SK-N-SH treated with all-trans-retinoic acid at 6 μM for 48 hours (cell line): Measurements from ENCODE around the gene FRMPD2.

ENCODE experiments used
- ATAC-seq: fragments of 200-7000 bp; cut with Tn5 transposase; 3 replicates; pipeline ENCODE4 v1.9.1; 2020; ENCODE audit warnings: mild to moderate bottlenecking, moderate library complexity
- ARNTL ChIP-seq: fragments of 450-650 bp; formaldehyde crosslinking; IDR thresholded peaks from 2 replicates; pipeline ENCODE4 v1.5.0; 2020; ENCODE audit warnings: low read depth, mild to moderate bottlenecking, moderate library complexity, borderline replicate concordance
- BACH2 ChIP-seq: fragments of 250-450 bp; sonication (Bioruptor Pico); IDR thresholded peaks from 2 replicates; pipeline ENCODE4 v1.9.0; 2021; ENCODE audit warnings: mild to moderate bottlenecking, borderline replicate concordance
- ESRRG ChIP-seq: fragments of 250-450 bp; sonication (Bioruptor Pico); IDR thresholded peaks from 2 replicates; pipeline ENCODE4 v1.6.1; 2021; ENCODE audit warnings: mild to moderate bottlenecking
- GLIS3 ChIP-seq: fragments of 250-450 bp; sonication (Bioruptor Pico); IDR thresholded peaks from 2 replicates; pipeline ENCODE4 v1.5.0; 2020; ENCODE audit warnings: mild to moderate bottlenecking, moderate library complexity
- ISL1 ChIP-seq: fragments of 250-450 bp; sonication (Bioruptor Pico); IDR thresholded peaks from 2 replicates; pipeline ENCODE4 v2.1.2; 2022; ENCODE audit warnings: mild to moderate bottlenecking, moderate library complexity
- OSR1 ChIP-seq: fragments of 250-450 bp; sonication (Bioruptor Pico); IDR thresholded peaks from 2 replicates; pipeline ENCODE4 v1.8.0; 2022; ENCODE audit warnings: moderate library complexity, mild to moderate bottlenecking, inconsistent platforms
- PPARA ChIP-seq: fragments of 250-450 bp; sonication (Bioruptor Pico); IDR thresholded peaks from 2 replicates; pipeline ENCODE4 v1.5.0; 2020; ENCODE audit warnings: mild to moderate bottlenecking, borderline replicate concordance
- SNAI2 ChIP-seq: fragments of 250-450 bp; sonication (Bioruptor Pico); IDR thresholded peaks from 2 replicates; pipeline ENCODE4 v1.5.0; 2020; ENCODE audit warnings: mild to moderate bottlenecking, moderate library complexity
- TCF4 ChIP-seq: fragments of 250-450 bp; sonication (Bioruptor Pico); IDR thresholded peaks from 2 replicates; pipeline ENCODE4 v1.8.0; 2021; ENCODE audit warnings: mild to moderate bottlenecking, moderate library complexity, borderline replicate concordance
- TOX ChIP-seq: fragments of 250-450 bp; sonication (Bioruptor Pico); IDR thresholded peaks from 2 replicates; pipeline ENCODE4 v1.8.0; 2021; ENCODE audit warnings: mild to moderate bottlenecking, moderate library complexity, borderline replicate concordance
- ZC3H10 ChIP-seq: fragments of 250-450 bp; sonication (Bioruptor Pico); IDR thresholded peaks from 2 replicates; pipeline ENCODE4 v1.5.1; 2021; ENCODE audit warnings: mild to moderate bottlenecking, moderate library complexity
- ZFP3 ChIP-seq: fragments of 250-450 bp; sonication (Bioruptor Pico); IDR thresholded peaks from 2 replicates; pipeline ENCODE4 v1.5.0; 2020; ENCODE audit warnings: mild to moderate bottlenecking, moderate library complexity
- ZFP30 ChIP-seq: fragments of 450-650 bp; formaldehyde crosslinking; IDR thresholded peaks from 2 replicates; pipeline ENCODE4 v1.5.0; 2022; ENCODE audit warnings: mild to moderate bottlenecking, moderate library complexity
- ZNF565 ChIP-seq: fragments of 450-650 bp; formaldehyde crosslinking; conservative IDR thresholded peaks from 2 replicates; pipeline ENCODE4 v1.5.0; 2020; ENCODE audit warnings: low read depth, mild to moderate bottlenecking, moderate library complexity
- ZNF70 ChIP-seq: fragments of 450-650 bp; formaldehyde crosslinking; IDR thresholded peaks from 2 replicates; pipeline ENCODE4 v1.5.0; 2020; ENCODE audit warnings: mild to moderate bottlenecking, moderate library complexity
- ZNF8 ChIP-seq: fragments of 450-650 bp; formaldehyde crosslinking; IDR thresholded peaks from 2 replicates; pipeline ENCODE4 v1.5.0; 2020; ENCODE audit warnings: mild to moderate bottlenecking, moderate library complexity
- TF ChIP-seq, protein P1 (sequence below): fragments of 250-450 bp; sonication (Bioruptor Pico); IDR thresholded peaks from 2 replicates; pipeline ENCODE4 v1.5.0; 2020; ENCODE audit warnings: mild to moderate bottlenecking, moderate library complexity
- TF ChIP-seq, protein P2 (sequence below): fragments of 250-450 bp; sonication (Bioruptor Pico); IDR thresholded peaks from 2 replicates; pipeline ENCODE4 v1.5.1; 2021; ENCODE audit warnings: mild to moderate bottlenecking, moderate library complexity
- TF ChIP-seq, protein P3 (sequence below): fragments of 250-450 bp; sonication (Bioruptor Pico); IDR thresholded peaks from 2 replicates; pipeline ENCODE4 v1.8.0; 2021; ENCODE audit warnings: low read depth, mild to moderate bottlenecking, moderate library complexity, borderline replicate concordance
- TF ChIP-seq, protein P4 (sequence below): fragments of 250-450 bp; sonication (Bioruptor Pico); IDR thresholded peaks from 2 replicates; pipeline ENCODE4 v1.5.1; 2020; ENCODE audit warnings: low read depth, mild to moderate bottlenecking, moderate library complexity
- TF ChIP-seq, protein P5 (sequence below): fragments of 250-450 bp; sonication (Bioruptor Pico); IDR thresholded peaks from 2 replicates; pipeline ENCODE4 v1.8.0; 2020; ENCODE audit warnings: mild to moderate bottlenecking, moderate library complexity, borderline replicate concordance

Gene FRMPD2

DNA sequence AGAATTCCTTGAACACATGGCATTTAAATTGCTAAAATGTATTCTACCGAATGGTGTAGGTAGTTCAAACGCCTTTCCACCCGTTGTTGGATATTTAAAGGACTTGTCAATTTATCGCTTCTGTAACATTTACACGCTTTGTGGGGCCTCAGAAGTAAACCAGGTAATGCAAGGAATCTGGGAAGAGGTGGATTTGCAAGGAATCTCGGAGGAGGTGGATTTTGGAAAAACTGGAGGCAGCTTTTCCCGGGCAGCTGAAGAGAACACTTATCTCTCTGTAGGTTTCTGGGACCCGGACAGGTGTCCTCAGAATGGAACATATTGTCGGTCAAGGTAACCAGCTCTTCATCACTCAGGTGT is 31.4 kb upstream of the FRMPD2 start (continued):
- TF ChIP-seq, protein P1, sequence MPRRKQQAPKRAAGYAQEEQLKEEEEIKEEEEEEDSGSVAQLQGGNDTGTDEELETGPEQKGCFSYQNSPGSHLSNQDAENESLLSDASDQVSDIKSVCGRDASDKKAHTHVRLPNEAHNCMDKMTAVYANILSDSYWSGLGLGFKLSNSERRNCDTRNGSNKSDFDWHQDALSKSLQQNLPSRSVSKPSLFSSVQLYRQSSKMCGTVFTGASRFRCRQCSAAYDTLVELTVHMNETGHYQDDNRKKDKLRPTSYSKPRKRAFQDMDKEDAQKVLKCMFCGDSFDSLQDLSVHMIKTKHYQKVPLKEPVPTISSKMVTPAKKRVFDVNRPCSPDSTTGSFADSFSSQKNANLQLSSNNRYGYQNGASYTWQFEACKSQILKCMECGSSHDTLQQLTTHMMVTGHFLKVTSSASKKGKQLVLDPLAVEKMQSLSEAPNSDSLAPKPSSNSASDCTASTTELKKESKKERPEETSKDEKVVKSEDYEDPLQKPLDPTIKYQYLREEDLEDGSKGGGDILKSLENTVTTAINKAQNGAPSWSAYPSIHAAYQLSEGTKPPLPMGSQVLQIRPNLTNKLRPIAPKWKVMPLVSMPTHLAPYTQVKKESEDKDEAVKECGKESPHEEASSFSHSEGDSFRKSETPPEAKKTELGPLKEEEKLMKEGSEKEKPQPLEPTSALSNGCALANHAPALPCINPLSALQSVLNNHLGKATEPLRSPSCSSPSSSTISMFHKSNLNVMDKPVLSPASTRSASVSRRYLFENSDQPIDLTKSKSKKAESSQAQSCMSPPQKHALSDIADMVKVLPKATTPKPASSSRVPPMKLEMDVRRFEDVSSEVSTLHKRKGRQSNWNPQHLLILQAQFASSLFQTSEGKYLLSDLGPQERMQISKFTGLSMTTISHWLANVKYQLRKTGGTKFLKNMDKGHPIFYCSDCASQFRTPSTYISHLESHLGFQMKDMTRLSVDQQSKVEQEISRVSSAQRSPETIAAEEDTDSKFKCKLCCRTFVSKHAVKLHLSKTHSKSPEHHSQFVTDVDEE (CRISPR knock-in tag): no peak
- no peak for TF ChIP-seq GLIS3 (CRISPR knock-in tag)
- no peak for TF ChIP-seq ZNF8 (CRISPR knock-in tag)
- TF ChIP-seq, protein P2, sequence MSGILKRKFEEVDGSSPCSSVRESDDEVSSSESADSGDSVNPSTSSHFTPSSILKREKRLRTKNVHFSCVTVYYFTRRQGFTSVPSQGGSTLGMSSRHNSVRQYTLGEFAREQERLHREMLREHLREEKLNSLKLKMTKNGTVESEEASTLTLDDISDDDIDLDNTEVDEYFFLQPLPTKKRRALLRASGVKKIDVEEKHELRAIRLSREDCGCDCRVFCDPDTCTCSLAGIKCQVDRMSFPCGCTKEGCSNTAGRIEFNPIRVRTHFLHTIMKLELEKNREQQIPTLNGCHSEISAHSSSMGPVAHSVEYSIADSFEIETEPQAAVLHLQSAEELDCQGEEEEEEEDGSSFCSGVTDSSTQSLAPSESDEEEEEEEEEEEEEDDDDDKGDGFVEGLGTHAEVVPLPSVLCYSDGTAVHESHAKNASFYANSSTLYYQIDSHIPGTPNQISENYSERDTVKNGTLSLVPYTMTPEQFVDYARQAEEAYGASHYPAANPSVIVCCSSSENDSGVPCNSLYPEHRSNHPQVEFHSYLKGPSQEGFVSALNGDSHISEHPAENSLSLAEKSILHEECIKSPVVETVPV (CRISPR knock-in tag): no peak
- TF ChIP-seq ARNTL (CRISPR knock-in tag): no peak

DNA sequence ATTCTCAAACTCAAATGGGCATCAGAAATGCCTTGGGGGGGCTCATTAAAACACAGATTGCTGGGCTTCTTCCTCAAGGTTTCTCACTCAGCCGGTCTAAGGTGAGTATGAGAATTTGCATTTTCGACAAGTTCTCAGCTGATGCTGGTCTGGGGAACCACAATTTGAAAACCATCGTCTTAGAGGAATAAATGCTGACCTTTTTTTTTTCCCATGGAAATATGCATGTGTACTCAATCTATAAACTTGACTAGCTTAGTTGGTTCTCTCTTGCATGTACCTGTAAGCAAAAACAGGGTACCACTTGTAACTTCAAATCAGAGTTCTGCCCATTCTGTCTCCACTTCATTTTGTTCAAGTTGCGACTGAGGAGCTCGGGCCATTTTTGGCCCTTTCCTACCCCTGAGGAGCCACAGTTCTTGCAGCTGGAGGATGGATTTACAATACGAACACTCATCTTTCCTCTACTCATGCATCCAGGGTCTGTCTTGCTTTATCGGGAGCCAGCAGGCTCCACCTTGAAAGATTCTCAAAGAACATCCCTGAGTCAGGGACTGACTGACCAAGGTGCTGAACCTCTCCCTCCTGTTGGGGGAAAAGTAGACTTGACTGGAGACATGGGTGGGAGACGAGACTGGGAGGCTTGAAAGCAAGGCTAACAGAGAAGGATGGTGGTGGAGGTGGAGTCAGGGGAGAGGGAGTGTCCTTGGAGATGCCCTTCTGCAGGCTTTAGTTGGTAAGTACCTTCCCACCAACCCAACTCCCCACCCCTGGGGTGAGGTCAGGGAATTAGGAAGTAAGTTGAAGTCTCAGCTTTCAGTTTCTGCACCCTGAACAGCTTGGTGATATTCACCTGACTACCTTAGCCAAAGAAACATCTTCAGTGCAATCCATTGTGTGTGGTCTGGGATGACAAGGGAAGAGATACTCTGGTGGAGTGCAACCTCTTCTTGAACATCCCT is 28.3 kb upstream of the FRMPD2 start:
- TF ChIP-seq, protein P3, sequence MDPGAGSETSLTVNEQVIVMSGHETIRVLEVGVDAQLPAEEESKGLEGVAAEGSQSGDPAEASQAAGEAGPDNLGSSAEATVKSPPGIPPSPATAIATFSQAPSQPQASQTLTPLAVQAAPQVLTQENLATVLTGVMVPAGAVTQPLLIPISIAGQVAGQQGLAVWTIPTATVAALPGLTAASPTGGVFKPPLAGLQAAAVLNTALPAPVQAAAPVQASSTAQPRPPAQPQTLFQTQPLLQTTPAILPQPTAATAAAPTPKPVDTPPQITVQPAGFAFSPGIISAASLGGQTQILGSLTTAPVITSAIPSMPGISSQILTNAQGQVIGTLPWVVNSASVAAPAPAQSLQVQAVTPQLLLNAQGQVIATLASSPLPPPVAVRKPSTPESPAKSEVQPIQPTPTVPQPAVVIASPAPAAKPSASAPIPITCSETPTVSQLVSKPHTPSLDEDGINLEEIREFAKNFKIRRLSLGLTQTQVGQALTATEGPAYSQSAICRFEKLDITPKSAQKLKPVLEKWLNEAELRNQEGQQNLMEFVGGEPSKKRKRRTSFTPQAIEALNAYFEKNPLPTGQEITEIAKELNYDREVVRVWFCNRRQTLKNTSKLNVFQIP (CRISPR knock-in tag): no peak
- TF ChIP-seq GLIS3 (CRISPR knock-in tag) (no peak), SNAI2 (CRISPR knock-in tag) (no peak)
- no peak for ATAC-seq

DNA sequence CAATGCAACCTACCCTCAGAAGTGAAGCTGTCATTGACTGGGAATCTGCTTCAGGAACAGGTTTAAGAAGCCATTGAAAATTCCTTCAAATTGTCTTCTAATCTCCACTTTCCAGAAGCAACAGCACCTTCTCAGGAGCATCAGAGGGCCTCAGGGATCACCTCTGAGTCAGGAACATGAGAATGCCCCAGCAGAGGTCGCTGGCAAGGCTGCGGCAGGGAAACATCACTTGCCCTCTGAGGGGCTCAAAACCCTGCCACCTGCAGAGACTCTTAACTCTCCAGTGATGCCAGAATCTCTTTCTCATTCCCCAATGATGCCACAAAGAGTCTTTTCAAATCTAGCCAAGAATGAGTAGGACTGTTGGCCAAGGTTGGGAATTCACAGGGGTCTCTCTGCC is 26.1 kb upstream of the FRMPD2 start:
- no peak for ATAC-seq
- TF ChIP-seq, protein P2 (CRISPR knock-in tag): no peak
- TF ChIP-seq, protein P3 (CRISPR knock-in tag): no peak
- TF ChIP-seq ZC3H10 (CRISPR knock-in tag): no peak
- TF ChIP-seq, protein P1 (CRISPR knock-in tag): no peak
- no peak for TF ChIP-seq ZNF70 (CRISPR knock-in tag)
- TF ChIP-seq ZFP3 (CRISPR knock-in tag): no peak
- TF ChIP-seq SNAI2 (CRISPR knock-in tag): no peak
- no peak for TF ChIP-seq ESRRG (CRISPR knock-in tag)
- TF ChIP-seq, protein P4, sequence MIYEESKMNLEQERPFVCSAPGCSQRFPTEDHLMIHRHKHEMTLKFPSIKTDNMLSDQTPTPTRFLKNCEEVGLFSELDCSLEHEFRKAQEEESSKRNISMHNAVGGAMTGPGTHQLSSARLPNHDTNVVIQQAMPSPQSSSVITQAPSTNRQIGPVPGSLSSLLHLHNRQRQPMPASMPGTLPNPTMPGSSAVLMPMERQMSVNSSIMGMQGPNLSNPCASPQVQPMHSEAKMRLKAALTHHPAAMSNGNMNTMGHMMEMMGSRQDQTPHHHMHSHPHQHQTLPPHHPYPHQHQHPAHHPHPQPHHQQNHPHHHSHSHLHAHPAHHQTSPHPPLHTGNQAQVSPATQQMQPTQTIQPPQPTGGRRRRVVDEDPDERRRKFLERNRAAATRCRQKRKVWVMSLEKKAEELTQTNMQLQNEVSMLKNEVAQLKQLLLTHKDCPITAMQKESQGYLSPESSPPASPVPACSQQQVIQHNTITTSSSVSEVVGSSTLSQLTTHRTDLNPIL (CRISPR knock-in tag): no peak
- no peak for TF ChIP-seq TCF4 (CRISPR knock-in tag)
- no peak for TF ChIP-seq TOX
- TF ChIP-seq, protein P5, sequence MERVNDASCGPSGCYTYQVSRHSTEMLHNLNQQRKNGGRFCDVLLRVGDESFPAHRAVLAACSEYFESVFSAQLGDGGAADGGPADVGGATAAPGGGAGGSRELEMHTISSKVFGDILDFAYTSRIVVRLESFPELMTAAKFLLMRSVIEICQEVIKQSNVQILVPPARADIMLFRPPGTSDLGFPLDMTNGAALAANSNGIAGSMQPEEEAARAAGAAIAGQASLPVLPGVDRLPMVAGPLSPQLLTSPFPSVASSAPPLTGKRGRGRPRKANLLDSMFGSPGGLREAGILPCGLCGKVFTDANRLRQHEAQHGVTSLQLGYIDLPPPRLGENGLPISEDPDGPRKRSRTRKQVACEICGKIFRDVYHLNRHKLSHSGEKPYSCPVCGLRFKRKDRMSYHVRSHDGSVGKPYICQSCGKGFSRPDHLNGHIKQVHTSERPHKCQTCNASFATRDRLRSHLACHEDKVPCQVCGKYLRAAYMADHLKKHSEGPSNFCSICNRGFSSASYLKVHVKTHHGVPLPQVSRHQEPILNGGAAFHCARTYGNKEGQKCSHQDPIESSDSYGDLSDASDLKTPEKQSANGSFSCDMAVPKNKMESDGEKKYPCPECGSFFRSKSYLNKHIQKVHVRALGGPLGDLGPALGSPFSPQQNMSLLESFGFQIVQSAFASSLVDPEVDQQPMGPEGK (CRISPR knock-in tag): no peak
- TF ChIP-seq ISL1: no peak
- no peak for TF ChIP-seq ZNF565
- TF ChIP-seq ZFP30 (CRISPR knock-in tag): no peak
- TF ChIP-seq BACH2 (CRISPR knock-in tag): no peak
- TF ChIP-seq OSR1 (CRISPR knock-in tag): no peak
- no peak for TF ChIP-seq ARNTL (CRISPR knock-in tag)
- no peak for TF ChIP-seq PPARA (CRISPR knock-in tag)
